ENCODE measurements around the gene ZBTB18.
A peak's percentile ranks its signal among the peaks of the same experiment; 100 is the strongest.

ZBTB18 gene

GRCh38 chr1:244006961-244007360 lies 44.1 kb upstream of the ZBTB18 start:
- H3K4ac ChIP-seq (ENCODE audit: low read depth, low read length) = no peak overlapping the region
- no peak overlapping the region for H3K18ac ChIP-seq (ENCODE audit: low read length)
- no peak overlapping the region for H2BK12ac ChIP-seq (ENCODE audit: low read length)

GRCh38 chr1:244010191-244010590 lies 40.9 kb upstream of the ZBTB18 start:
- H3K79me1 ChIP-seq (ENCODE audit: low read length) = no peaks in the 10 kb centered on the region
- no peak overlapping the region for H3K4me3 ChIP-seq (ENCODE audit: low read depth, low read length)
- no peaks in the 10 kb centered on the region for H3K36me3 ChIP-seq (ENCODE audit: control insufficient read depth in 1 of 2, insufficient read depth in 2 of 2, low read length in 2 of 2)
- H2BK12ac ChIP-seq (ENCODE audit: low read length) = no peak overlapping the region
- no peak overlapping the region for H4K8ac ChIP-seq (ENCODE audit: low read depth, low read length)
- DNase-seq = peak; percentile 57 to 72
- H3K4me2 ChIP-seq (ENCODE audit: low read length) = no peak overlapping the region
- no peaks in the 10 kb centered on the region for H3K4me1 ChIP-seq (ENCODE audit: control insufficient read depth in 1 of 2, insufficient read depth in 2 of 2, low read length in 2 of 2)
- no peak overlapping the region for H3K9ac ChIP-seq (ENCODE audit: low read length)
- H2AFZ ChIP-seq (ENCODE audit: insufficient read depth, low read length, poor library complexity) = no peak overlapping the region
- H3K79me2 ChIP-seq (ENCODE audit: control insufficient read depth, insufficient read depth, low read length, poor library complexity) = no peaks in the 10 kb centered on the region
- no peak overlapping the region for H2BK5ac ChIP-seq (ENCODE audit: low read depth, low read length, poor library complexity)
- no peak overlapping the region for H2BK120ac ChIP-seq (ENCODE audit: insufficient read depth, low read length, poor library complexity)
- H3K27me3 ChIP-seq (ENCODE audit: insufficient read depth, low read length) = no peaks in the 10 kb centered on the region
- H3K23ac ChIP-seq (ENCODE audit: low read length) = no peak overlapping the region
- no peak overlapping the region for H3K14ac ChIP-seq (ENCODE audit: low read length)
- no CpG with 5 or more reads among the region's 6 CpGs for WGBS (ENCODE audit: extremely low coverage, insufficient coverage, insufficient read length)
- H3K27ac ChIP-seq (ENCODE audit: low read depth, low read length) = no peak overlapping the region
- H3K18ac ChIP-seq (ENCODE audit: low read length) = no peak overlapping the region
- H3K9me3 ChIP-seq (ENCODE audit: insufficient read depth, low read depth, low read length) = no peaks in the 10 kb centered on the region
- H2AK5ac ChIP-seq (ENCODE audit: low read length) = no peak overlapping the region
- H4K91ac ChIP-seq (ENCODE audit: low read depth, low read length) = no peak overlapping the region
- H3K4ac ChIP-seq (ENCODE audit: low read depth, low read length) = no peak overlapping the region
- H4K12ac ChIP-seq (ENCODE audit: low read depth, low read length) = no peak overlapping the region

More at GRCh38 chr1:244006961-244007360, 44.1 kb upstream of the ZBTB18 start:
- no peak overlapping the region for H3K4me2 ChIP-seq (ENCODE audit: low read length)
- H4K12ac ChIP-seq (ENCODE audit: low read depth, low read length) = no peak overlapping the region
- H3K79me2 ChIP-seq (ENCODE audit: control insufficient read depth, insufficient read depth, low read length, poor library complexity) = no peaks in the 10 kb centered on the region
- no peak for DNase-seq
- H2AK5ac ChIP-seq (ENCODE audit: low read length) = no peak overlapping the region
- no peak overlapping the region for H4K8ac ChIP-seq (ENCODE audit: low read depth, low read length)
- no peak overlapping the region for H3K4me3 ChIP-seq (ENCODE audit: low read depth, low read length)
- no peaks in the 10 kb centered on the region for H3K79me1 ChIP-seq (ENCODE audit: low read length)
- no peaks in the 10 kb centered on the region for H3K4me1 ChIP-seq (ENCODE audit: control insufficient read depth in 1 of 2, insufficient read depth in 2 of 2, low read length in 2 of 2)
- H4K91ac ChIP-seq (ENCODE audit: low read depth, low read length) = no peak overlapping the region
- H2BK120ac ChIP-seq (ENCODE audit: insufficient read depth, low read length, poor library complexity) = no peak overlapping the region
- H3K9ac ChIP-seq (ENCODE audit: low read length) = no peak overlapping the region
- H3K23ac ChIP-seq (ENCODE audit: low read length) = no peak overlapping the region
- no peaks in the 10 kb centered on the region for H3K36me3 ChIP-seq (ENCODE audit: control insufficient read depth in 1 of 2, insufficient read depth in 2 of 2, low read length in 2 of 2)
- no peak overlapping the region for H3K27ac ChIP-seq (ENCODE audit: low read depth, low read length)
- H2AFZ ChIP-seq (ENCODE audit: insufficient read depth, low read length, poor library complexity) = no peak overlapping the region
- no peak overlapping the region for H3K14ac ChIP-seq (ENCODE audit: low read length)
- H3K27me3 ChIP-seq (ENCODE audit: insufficient read depth, low read length) = no peaks in the 10 kb centered on the region
- no peaks in the 10 kb centered on the region for H3K9me3 ChIP-seq (ENCODE audit: insufficient read depth, low read depth, low read length)
- no CpG with 5 or more reads among the region's 5 CpGs for WGBS (ENCODE audit: extremely low coverage, insufficient coverage, insufficient read length)
- no peak overlapping the region for H2BK5ac ChIP-seq (ENCODE audit: low read depth, low read length, poor library complexity)

- no peak overlapping the region for H3K4ac ChIP-seq (ENCODE audit: low read depth, low read length)
- no peak overlapping the region for H2BK120ac ChIP-seq (ENCODE audit: insufficient read depth, low read length, poor library complexity)
- no CpG with 5 or more reads among the region's 2 CpGs for WGBS (ENCODE audit: extremely low coverage, insufficient coverage, insufficient read length)
- H3K79me2 ChIP-seq (ENCODE audit: control insufficient read depth, insufficient read depth, low read length, poor library complexity) = no peaks in the 10 kb centered on the region
- no peak overlapping the region for H2BK5ac ChIP-seq (ENCODE audit: low read depth, low read length, poor library complexity)
- no peaks in the 10 kb centered on the region for H3K79me1 ChIP-seq (ENCODE audit: low read length)
- DNase-seq = no peak
- no peak overlapping the region for H3K4me2 ChIP-seq (ENCODE audit: low read length)
- H3K14ac ChIP-seq (ENCODE audit: low read length) = no peak overlapping the region
- no peaks in the 10 kb centered on the region for H3K36me3 ChIP-seq (ENCODE audit: control insufficient read depth in 1 of 2, insufficient read depth in 2 of 2, low read length in 2 of 2)
- no peak overlapping the region for H3K23ac ChIP-seq (ENCODE audit: low read length)
- H3K27ac ChIP-seq (ENCODE audit: low read depth, low read length) = no peak overlapping the region
- H4K12ac ChIP-seq (ENCODE audit: low read depth, low read length) = no peak overlapping the region
- no peaks in the 10 kb centered on the region for H3K9me3 ChIP-seq (ENCODE audit: insufficient read depth, low read depth, low read length)
- no peak overlapping the region for H3K9ac ChIP-seq (ENCODE audit: low read length)
- no peak overlapping the region for H2AFZ ChIP-seq (ENCODE audit: insufficient read depth, low read length, poor library complexity)
- H3K18ac ChIP-seq (ENCODE audit: low read length) = no peak overlapping the region
- no peak overlapping the region for H2AK5ac ChIP-seq (ENCODE audit: low read length)
- no peaks in the 10 kb centered on the region for H3K4me1 ChIP-seq (ENCODE audit: control insufficient read depth in 1 of 2, insufficient read depth in 2 of 2, low read length in 2 of 2)
- H2BK12ac ChIP-seq (ENCODE audit: low read length) = no peak overlapping the region
- H3K4me3 ChIP-seq (ENCODE audit: low read depth, low read length) = no peak overlapping the region
- H3K27me3 ChIP-seq (ENCODE audit: insufficient read depth, low read length) = no peaks in the 10 kb centered on the region
- H4K8ac ChIP-seq (ENCODE audit: low read depth, low read length) = no peak overlapping the region
- no peak overlapping the region for H4K91ac ChIP-seq (ENCODE audit: low read depth, low read length)
These were observed 40.4 kb upstream of the ZBTB18 start for GRCh38 chr1:244010703-244011123.

- H2BK120ac ChIP-seq (ENCODE audit: insufficient read depth, low read length, poor library complexity) = no peak overlapping the region
- H3K4ac ChIP-seq (ENCODE audit: low read depth, low read length) = no peak overlapping the region
- no peak overlapping the region for H3K18ac ChIP-seq (ENCODE audit: low read length)
- H3K27me3 ChIP-seq (ENCODE audit: insufficient read depth, low read length) = no peaks in the 10 kb centered on the region
- H3K9me3 ChIP-seq (ENCODE audit: insufficient read depth, low read depth, low read length) = no peaks in the 10 kb centered on the region
- H3K14ac ChIP-seq (ENCODE audit: low read length) = no peak overlapping the region
- no peak overlapping the region for H3K9ac ChIP-seq (ENCODE audit: low read length)
- H3K23ac ChIP-seq (ENCODE audit: low read length) = no peak overlapping the region
- DNase-seq = no peak
- WGBS (ENCODE audit: extremely low coverage, insufficient coverage, insufficient read length) = no CpG with 5 or more reads among the region's 2 CpGs
- H2AFZ ChIP-seq (ENCODE audit: insufficient read depth, low read length, poor library complexity) = no peak overlapping the region
- no peak overlapping the region for H4K8ac ChIP-seq (ENCODE audit: low read depth, low read length)
- H2BK5ac ChIP-seq (ENCODE audit: low read depth, low read length, poor library complexity) = no peak overlapping the region
- H4K12ac ChIP-seq (ENCODE audit: low read depth, low read length) = no peak overlapping the region
- H3K79me2 ChIP-seq (ENCODE audit: control insufficient read depth, insufficient read depth, low read length, poor library complexity) = no peaks in the 10 kb centered on the region
- H3K4me1 ChIP-seq (ENCODE audit: control insufficient read depth in 1 of 2, insufficient read depth in 2 of 2, low read length in 2 of 2) = no peaks in the 10 kb centered on the region
- no peak overlapping the region for H2BK12ac ChIP-seq (ENCODE audit: low read length)
- no peak overlapping the region for H4K91ac ChIP-seq (ENCODE audit: low read depth, low read length)
- no peaks in the 10 kb centered on the region for H3K79me1 ChIP-seq (ENCODE audit: low read length)
- H3K36me3 ChIP-seq (ENCODE audit: control insufficient read depth in 1 of 2, insufficient read depth in 2 of 2, low read length in 2 of 2) = no peaks in the 10 kb centered on the region
- H3K4me2 ChIP-seq (ENCODE audit: low read length) = no peak overlapping the region
- H3K27ac ChIP-seq (ENCODE audit: low read depth, low read length) = no peak overlapping the region
- H3K4me3 ChIP-seq (ENCODE audit: low read depth, low read length) = no peak overlapping the region
- no peak overlapping the region for H2AK5ac ChIP-seq (ENCODE audit: low read length)
These were observed 39.8 kb upstream of the ZBTB18 start for GRCh38 chr1:244011271-244011670.

Measured in trophoblast cell (in vitro differentiated cells and primary cell).